Activated T-helper 17 cell treated with anti-CD3 and anti-CD28 coated beads, Interleukin-2, amount 50 U/mL, for 72 hours (primary cell): ENCODE results near the gene LRP4. TPM values are rescaled to one million over a fixed set of nuclear protein-coding genes. Genes with fewer than 3 reads are reported as not detected.

Experiments used
- ATAC-seq: fragments of 150-1000 bp; cut with Tn5 transposase; replicated peaks from 2 replicates; pipeline ENCODE4 v1.10.0; 2021; ENCODE audit warnings: mild to moderate bottlenecking, moderate library complexity
- H3K27ac Mint-ChIP-seq: one replicate; pipeline ENCODE4 v1.8.0; 2022; ENCODE audit warnings: mixed read lengths
- H3K27me3 Mint-ChIP-seq: one replicate; pipeline ENCODE4 v1.8.0; 2022; ENCODE audit warnings: mixed read lengths
- H3K36me3 Mint-ChIP-seq: one replicate; pipeline ENCODE4 v1.8.0; 2022; ENCODE audit warnings: low read depth, mild to moderate bottlenecking, mixed read lengths
- H3K4me1 Mint-ChIP-seq: one replicate; pipeline ENCODE4 v1.8.0; 2022; ENCODE audit warnings: mixed read lengths
- H3K4me3 Mint-ChIP-seq: one replicate; pipeline ENCODE4 v1.8.0; 2022; ENCODE audit warnings: mild to moderate bottlenecking, mixed read lengths
- H3K9me3 Mint-ChIP-seq: one replicate; pipeline ENCODE4 v1.8.0; 2022; ENCODE audit warnings: mixed read lengths
- total RNA-seq, 2 donors: library from RNA; stranded (reverse); gene quantifications; one replicate each; pipeline ENCODE4 v1.2.3, GENCODE V29; 2022

Gene LRP4
- total RNA-seq, 2 donors from 2014 or later = 0.08 to 0.11 TPM

GRCh38 chr11:46834821-46835220 is 83.5 kb downstream of the LRP4 start:
- no peak overlapping the region for H3K27ac Mint-ChIP-seq
- no peaks in the 10 kb centered on the region for H3K9me3 Mint-ChIP-seq
- no peak for ATAC-seq
- peaks cover 25% of the 10 kb centered on the region for H3K4me1 Mint-ChIP-seq
- no peaks in the 10 kb centered on the region for H3K27me3 Mint-ChIP-seq
- H3K36me3 Mint-ChIP-seq = no peaks in the 10 kb centered on the region
- H3K4me3 Mint-ChIP-seq = no peak overlapping the region

GRCh38 chr11:46832511-46833214 is 85.7 kb downstream of the LRP4 start:
- Mint-ChIP-seq H3K27ac (peak overlapping the region; percentile 23), H3K9me3 (no peaks in the 10 kb centered on the region), H3K36me3 (no peaks in the 10 kb centered on the region), H3K27me3 (no peaks in the 10 kb centered on the region), H3K4me3 (no peak overlapping the region), H3K4me1 (peaks cover 25% of the 10 kb centered on the region)
- ATAC-seq = no peak

- no peaks in the 10 kb centered on the region for H3K9me3 Mint-ChIP-seq
Observed at GRCh38 chr11:46827995-46828394, 90.4 kb downstream of the LRP4 start.

GRCh38 chr11:46826310-46827044 is 91.9 kb downstream of the LRP4 start:
- Mint-ChIP-seq H3K9me3 (no peaks in the 10 kb centered on the region), H3K27me3 (no peaks in the 10 kb centered on the region), H3K4me1 (peaks cover 27% of the 10 kb centered on the region), H3K4me3 (peak overlapping the region; percentile 66), H3K36me3 (no peaks in the 10 kb centered on the region), H3K27ac (peak overlapping the region; percentile 58)
- ATAC-seq = peak; percentile 99

More at GRCh38 chr11:46827995-46828394, 90.4 kb downstream of the LRP4 start:
- H3K36me3 Mint-ChIP-seq = no peaks in the 10 kb centered on the region
- peaks cover 31% of the 10 kb centered on the region for H3K4me1 Mint-ChIP-seq
- peak overlapping the region; percentile 58 for H3K27ac Mint-ChIP-seq
- H3K27me3 Mint-ChIP-seq = no peaks in the 10 kb centered on the region
- ATAC-seq = no peak
- peak overlapping the region; percentile 66 for H3K4me3 Mint-ChIP-seq

GRCh38 chr11:46808799-46809431 is 109.4 kb downstream of the LRP4 start:
- no peaks in the 10 kb centered on the region for H3K27me3 Mint-ChIP-seq
- no peak for ATAC-seq
- H3K4me3 Mint-ChIP-seq = no peak overlapping the region
- H3K9me3 Mint-ChIP-seq = no peaks in the 10 kb centered on the region
- no peaks in the 10 kb centered on the region for H3K4me1 Mint-ChIP-seq
- H3K27ac Mint-ChIP-seq = no peak overlapping the region
- peaks cover 80% of the 10 kb centered on the region for H3K36me3 Mint-ChIP-seq

Other genes starting within 250 kb of the LRP4 start
- gene ARHGAP1, start 217.9 kb downstream of the LRP4 start, total RNA-seq = 10 to 100 TPM; 43.5 to 49.6 TPM
- gene ZNF408, start 217.5 kb downstream of the LRP4 start, total RNA-seq = 10 to 100 TPM; 10.5 to 15.1 TPM
- gene F2, start 199.3 kb downstream of the LRP4 start, total RNA-seq = not detected
- gene CKAP5, start 72.3 kb downstream of the LRP4 start, total RNA-seq = 100 to 1,000 TPM; 104 to 140 TPM
- 10 to 100 TPM; 15.2 to 19.4 TPM for gene CSTPP1, start 18.2 kb upstream of the LRP4 start, total RNA-seq